ENCODE measurements around the gene CDKN1C.

CDKN1C gene

DNA sequence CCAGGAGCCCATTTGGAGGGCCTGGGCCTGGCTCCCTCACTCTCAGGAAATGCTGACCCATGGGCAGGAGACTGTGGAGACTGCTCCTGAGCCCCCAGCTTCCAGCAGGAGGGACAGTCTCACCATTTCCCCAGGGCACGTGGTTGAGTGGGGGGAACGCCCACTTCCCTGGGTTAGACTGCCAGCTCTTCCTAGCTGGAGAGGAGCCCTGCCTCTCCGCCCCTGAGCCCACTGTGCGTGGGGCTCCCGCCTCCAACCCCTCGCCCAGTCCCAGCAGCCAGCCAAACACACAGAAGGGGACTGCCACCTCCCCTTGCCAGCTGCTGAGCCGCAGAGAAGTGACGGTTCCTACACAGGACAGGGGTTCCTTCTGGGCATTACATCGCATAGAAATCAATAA lies 37.1 kb downstream of the CDKN1C start:
- TF ChIP-seq, protein P1, sequence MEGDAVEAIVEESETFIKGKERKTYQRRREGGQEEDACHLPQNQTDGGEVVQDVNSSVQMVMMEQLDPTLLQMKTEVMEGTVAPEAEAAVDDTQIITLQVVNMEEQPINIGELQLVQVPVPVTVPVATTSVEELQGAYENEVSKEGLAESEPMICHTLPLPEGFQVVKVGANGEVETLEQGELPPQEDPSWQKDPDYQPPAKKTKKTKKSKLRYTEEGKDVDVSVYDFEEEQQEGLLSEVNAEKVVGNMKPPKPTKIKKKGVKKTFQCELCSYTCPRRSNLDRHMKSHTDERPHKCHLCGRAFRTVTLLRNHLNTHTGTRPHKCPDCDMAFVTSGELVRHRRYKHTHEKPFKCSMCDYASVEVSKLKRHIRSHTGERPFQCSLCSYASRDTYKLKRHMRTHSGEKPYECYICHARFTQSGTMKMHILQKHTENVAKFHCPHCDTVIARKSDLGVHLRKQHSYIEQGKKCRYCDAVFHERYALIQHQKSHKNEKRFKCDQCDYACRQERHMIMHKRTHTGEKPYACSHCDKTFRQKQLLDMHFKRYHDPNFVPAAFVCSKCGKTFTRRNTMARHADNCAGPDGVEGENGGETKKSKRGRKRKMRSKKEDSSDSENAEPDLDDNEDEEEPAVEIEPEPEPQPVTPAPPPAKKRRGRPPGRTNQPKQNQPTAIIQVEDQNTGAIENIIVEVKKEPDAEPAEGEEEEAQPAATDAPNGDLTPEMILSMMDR (IDR thresholded peaks at IDR 0.05; ENCODE audit: low read depth, low read length), result no peak
- in situ Hi-C loops (cut with HindIII; ENCODE audit: low sequenced_read_pairs), result no loop called here

DNA sequence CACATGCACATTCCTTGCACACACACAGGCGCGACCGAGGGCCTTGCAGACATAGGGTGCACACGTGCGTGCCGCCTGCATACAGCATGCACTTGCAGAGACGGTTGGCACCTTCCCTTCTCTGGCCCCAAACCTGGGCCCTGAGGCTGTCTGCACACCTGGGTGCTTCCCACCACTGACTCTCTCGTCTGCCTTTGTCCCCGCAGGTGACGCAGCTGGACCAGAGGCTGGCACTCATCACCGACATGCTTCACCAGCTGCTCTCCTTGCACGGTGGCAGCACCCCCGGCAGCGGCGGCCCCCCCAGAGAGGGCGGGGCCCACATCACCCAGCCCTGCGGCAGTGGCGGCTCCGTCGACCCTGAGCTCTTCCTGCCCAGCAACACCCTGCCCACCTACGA lies 38.0 kb downstream of the CDKN1C start:
- DNase-seq (ENCODE audit: low read depth, low spot score), result no peak
- TF ChIP-seq, protein P1 (IDR thresholded peaks at IDR 0.05; ENCODE audit: low read depth, low read length), result no peak
- in situ Hi-C loops (cut with HindIII; ENCODE audit: low sequenced_read_pairs), result no loop called here
- H3K4me3 ChIP-seq (ENCODE audit: low read depth, low read length), result no peak overlapping the region

More for the DNA sequence above, 37.1 kb downstream of the CDKN1C start:
- no peak for DNase-seq (ENCODE audit: low read depth, low spot score)
- H3K4me3 ChIP-seq (ENCODE audit: low read depth, low read length), result no peak overlapping the region

DNA sequence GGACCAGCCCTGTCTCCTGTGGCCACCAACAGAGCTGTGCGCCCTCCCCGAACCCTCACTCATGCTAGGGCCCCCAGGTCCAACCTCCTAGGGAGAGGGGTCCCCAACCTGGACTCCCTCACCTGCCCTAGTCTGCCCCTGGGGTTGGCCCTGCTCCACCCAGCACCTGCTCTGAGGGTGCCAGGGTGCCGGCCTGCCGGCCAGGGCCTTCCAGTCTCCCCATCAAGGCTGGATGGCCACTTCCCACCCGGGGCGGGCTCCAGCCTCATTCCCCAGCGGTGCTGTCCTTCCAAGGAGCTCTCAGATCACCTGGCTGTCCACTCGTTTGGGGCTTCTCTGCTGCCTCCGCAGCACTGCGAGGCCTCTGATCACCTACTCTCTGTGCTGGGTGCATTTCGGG lies 39.1 kb downstream of the CDKN1C start:
- no peak for DNase-seq (ENCODE audit: low read depth, low spot score)
- TF ChIP-seq, protein P1 (IDR thresholded peaks at IDR 0.05; ENCODE audit: low read depth, low read length), result no peak
- in situ Hi-C loops (cut with HindIII; ENCODE audit: low sequenced_read_pairs), result no loop called here
- no peak overlapping the region for H3K4me3 ChIP-seq (ENCODE audit: low read depth, low read length)

DNA sequence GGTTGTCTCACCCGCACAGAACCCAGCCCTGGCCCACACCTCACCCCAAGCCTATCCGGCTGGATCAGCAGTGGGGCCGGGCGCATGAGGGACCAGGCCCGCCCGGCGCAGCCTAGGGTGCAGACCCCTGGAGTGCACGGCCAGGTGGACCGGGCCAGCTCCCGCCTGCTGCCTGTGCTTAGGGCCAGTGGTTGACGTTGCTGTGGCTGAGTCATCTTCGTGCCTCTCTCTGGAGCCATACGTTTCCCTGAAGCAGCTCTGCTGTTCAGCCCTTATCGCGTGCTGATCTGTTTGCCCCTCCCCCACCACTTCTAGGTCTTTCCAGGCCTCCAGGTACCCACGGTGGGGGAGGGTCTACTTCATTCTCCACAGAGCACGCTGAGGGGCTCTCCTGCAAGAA lies 39.5 kb downstream of the CDKN1C start:
- DNase-seq (ENCODE audit: low read depth, low spot score), result no peak
- in situ Hi-C loops (cut with HindIII; ENCODE audit: low sequenced_read_pairs), result no loop called here
- TF ChIP-seq, protein P1 (IDR thresholded peaks at IDR 0.05; ENCODE audit: low read depth, low read length), result no peak
- no peak overlapping the region for H3K4me3 ChIP-seq (ENCODE audit: low read depth, low read length)

DNA sequence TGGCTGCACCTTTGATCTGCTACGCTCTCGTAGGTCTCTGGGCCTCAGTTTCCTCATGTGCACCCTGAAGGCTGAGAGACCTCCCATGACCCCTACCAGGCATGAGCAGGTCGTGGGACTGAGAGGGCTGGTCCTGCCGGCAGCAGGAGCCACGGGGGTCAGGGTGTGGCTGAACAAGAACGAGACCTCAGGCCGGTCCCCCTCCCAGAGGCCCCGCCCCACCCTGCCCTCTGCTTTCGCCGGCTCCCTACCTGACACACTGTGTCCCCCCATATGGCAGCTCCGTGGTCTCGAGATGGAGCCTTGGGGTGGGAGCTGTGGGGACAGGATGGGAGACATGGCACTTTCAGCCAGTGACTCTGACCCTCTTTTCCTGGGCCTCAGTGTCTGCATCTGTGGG lies 40.6 kb downstream of the CDKN1C start:
- in situ Hi-C loops (cut with HindIII; ENCODE audit: low sequenced_read_pairs), result no loop called here
- no peak for DNase-seq (ENCODE audit: low read depth, low spot score)
- H3K4me3 ChIP-seq (ENCODE audit: low read depth, low read length), result no peak overlapping the region
- TF ChIP-seq, protein P1 (IDR thresholded peaks at IDR 0.05; ENCODE audit: low read depth, low read length), result no peak

DNA sequence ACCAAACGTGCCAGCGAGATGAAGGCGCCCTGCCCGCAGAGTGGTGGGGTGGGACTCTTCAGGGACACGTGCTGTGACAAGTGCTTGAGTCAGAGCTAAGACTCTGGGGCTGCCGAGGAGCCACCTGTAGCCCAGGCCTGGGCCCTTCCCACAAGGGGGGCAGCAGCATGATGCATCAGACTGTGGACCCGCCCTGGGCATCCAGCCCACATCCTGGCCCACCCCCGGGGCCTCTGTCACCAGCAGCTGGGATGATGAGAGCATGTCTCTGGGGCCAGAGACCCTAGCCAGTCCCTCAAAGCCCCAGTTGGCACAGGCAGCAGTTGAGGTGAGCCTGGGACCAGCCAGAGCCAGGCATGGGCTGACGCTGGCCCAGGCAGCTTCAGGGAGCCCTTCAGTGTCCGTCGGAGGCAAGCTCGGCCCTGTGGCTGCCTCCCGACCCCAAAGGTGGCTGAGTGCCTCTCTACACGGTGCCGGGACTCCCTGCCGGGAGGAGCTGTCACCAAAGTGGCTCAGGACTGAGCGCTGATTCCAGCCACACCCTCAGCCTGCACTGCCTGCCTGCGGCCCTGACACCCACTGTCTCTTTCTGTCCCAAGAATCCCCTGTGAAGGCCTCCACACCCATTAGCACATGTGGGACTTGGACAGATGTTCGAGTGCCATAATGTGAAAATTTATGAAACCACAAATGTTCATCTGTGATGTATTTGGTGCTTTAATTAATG lies 41.3 kb downstream of the CDKN1C start:
- in situ Hi-C loops (cut with HindIII; ENCODE audit: low sequenced_read_pairs), result no loop called here

More for the DNA sequence above, 41.3 kb downstream of the CDKN1C start:
- TF ChIP-seq, protein P1 (IDR thresholded peaks at IDR 0.05; ENCODE audit: low read depth, low read length), result no peak
- no peak overlapping the region for H3K4me3 ChIP-seq (ENCODE audit: low read depth, low read length)
- no peak for DNase-seq (ENCODE audit: low read depth, low spot score)
